HEK293 (cell line): ENCODE results near the gene B4GALT3.

Experiments
- SETDB1 ChIP-seq: IDR thresholded peaks from one replicate; pipeline ENCODE4 v1.6.1; 2017; ENCODE audit warnings: mild to moderate bottlenecking, low read length, moderate library complexity, mixed read lengths; ENCODE audit not compliant: insufficient read length
- YY1 ChIP-seq: fragments of 450-650 bp; formaldehyde crosslinking; IDR thresholded peaks from 2 replicates; pipeline ENCODE4 v1.5.1; 2018; ENCODE audit warnings: missing biosample characterization, missing genetic modification characterization
- ZNF202 ChIP-seq: fragments of 450-650 bp; formaldehyde crosslinking; IDR thresholded peaks from 2 replicates; pipeline ENCODE4 v1.5.1; 2016; ENCODE audit warnings: missing biosample characterization, missing genetic modification characterization, borderline replicate concordance
- TF ChIP-seq, protein P1 (sequence below): fragments of 450-650 bp; formaldehyde crosslinking; IDR thresholded peaks from 2 replicates; pipeline ENCODE4 v1.5.1; 2016; ENCODE audit warnings: missing biosample characterization, missing genetic modification characterization

DNA sequence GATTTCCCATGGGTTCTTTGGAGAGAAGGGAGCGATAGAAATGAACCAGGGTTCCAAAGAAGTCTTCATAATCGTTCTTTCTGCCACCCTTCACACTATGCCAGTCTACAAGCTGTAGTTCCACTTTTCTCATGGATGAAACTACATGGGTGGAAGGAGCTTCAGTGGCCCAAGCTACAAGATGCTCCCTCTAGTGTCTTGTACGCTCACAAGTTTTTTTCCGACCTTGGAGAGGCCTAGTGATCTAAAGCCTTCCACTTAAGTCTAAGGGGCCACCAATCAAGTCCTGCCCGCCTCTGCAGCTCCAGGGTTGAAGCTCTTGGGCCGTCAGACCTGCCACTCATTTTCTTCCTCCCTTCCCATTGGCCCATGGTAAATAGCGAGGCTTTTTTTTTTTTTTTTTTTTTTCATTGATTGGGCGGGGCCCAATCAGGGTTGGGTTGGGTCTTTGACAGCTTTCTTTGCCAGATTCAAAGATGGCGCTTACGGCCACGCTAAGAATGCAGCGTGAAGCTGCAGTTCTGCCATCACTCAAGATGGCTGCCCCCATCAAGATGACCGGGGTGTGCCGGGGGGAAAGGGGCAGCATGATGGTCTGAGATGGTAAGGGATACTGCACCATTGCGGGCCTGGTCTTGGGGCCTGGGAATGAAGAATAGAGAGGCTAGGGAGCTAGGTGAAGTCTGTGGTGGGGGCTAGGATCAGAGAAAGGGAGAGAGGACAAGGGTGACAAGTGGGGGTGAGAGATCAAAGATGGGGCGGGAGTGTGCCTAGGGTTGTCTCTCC lies 48.4 kb upstream of the B4GALT3 start, which contains the start of gene TOMM40L:
- TF ChIP-seq, protein P1, sequence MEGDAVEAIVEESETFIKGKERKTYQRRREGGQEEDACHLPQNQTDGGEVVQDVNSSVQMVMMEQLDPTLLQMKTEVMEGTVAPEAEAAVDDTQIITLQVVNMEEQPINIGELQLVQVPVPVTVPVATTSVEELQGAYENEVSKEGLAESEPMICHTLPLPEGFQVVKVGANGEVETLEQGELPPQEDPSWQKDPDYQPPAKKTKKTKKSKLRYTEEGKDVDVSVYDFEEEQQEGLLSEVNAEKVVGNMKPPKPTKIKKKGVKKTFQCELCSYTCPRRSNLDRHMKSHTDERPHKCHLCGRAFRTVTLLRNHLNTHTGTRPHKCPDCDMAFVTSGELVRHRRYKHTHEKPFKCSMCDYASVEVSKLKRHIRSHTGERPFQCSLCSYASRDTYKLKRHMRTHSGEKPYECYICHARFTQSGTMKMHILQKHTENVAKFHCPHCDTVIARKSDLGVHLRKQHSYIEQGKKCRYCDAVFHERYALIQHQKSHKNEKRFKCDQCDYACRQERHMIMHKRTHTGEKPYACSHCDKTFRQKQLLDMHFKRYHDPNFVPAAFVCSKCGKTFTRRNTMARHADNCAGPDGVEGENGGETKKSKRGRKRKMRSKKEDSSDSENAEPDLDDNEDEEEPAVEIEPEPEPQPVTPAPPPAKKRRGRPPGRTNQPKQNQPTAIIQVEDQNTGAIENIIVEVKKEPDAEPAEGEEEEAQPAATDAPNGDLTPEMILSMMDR (tag by site-specific recombination): peak; percentile 74
- TF ChIP-seq SETDB1: no peak
- no peak for TF ChIP-seq ZNF202
- TF ChIP-seq YY1 (tag by site-specific recombination): peak; percentile 99
